ENCODE data around the gene ELP1. TPM values are rescaled to one million over a fixed set of nuclear protein-coding genes. Genes with fewer than 3 reads are reported as not detected.
"Not testable (repeated sequence)": the region's sequence is repeated elsewhere in the genome, so short reads cannot be mapped to it uniquely, and the experiment has no call there.

The ELP1 gene
- total and polyA plus RNA-seq, 4 donors, result 9.3 to 27.7 (median 16.4) TPM

DNA sequence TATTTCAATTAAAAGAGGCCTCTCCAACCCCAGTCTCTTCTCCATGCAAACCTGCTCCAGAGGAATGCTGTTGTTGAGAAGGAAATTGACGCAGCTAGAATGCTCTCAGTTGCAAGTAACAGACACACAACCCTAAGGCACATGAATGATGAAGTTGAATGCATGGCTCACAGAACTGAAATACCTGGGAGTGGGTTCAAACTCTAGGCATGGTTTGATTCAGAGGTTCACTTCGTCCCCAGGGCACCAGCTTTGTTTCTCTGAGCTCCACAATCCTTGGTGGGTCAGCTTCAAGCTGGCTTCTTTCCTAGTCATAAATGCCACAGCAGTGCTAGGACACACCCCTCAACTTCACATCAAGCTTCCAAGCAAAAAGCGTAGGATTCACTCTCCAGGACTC, 82.8 kb downstream of the ELP1 start:
- H3K9me3 ChIP-seq (ENCODE audit: control insufficient read depth in 4 of 4, low read length in 3 of 4), result no peaks in the 10 kb centered on the region
- no peaks in the 10 kb centered on the region for H3K36me3 ChIP-seq (ENCODE audit: control insufficient read depth in 4 of 4, insufficient read depth in 3 of 4, low read depth in 1 of 4, low read length in 3 of 4)
- H3K4me1 ChIP-seq (ENCODE audit: control insufficient read depth in 4 of 4, insufficient read depth in 4 of 4, low read length in 3 of 4), result peaks cover 0 to 5% (median 0%) of the 10 kb centered on the region in 4 donors
- TF ChIP-seq MAX (IDR thresholded peaks at IDR 0.05) (no peak), HNF4A (conservative IDR thresholded peaks at IDR 0.05) (no peak), RAD21 (IDR thresholded peaks at IDR 0.05) (no peak), JUND (IDR thresholded peaks at IDR 0.05) (no peak), EGR1 (IDR thresholded peaks at IDR 0.05; ENCODE audit: low read depth in 2 of 2) (no peak), RXRA (IDR thresholded peaks at IDR 0.05) (no peak), HNF4G (IDR thresholded peaks at IDR 0.05) (no peak), TAF1 (conservative IDR thresholded peaks at IDR 0.05) (no peak), FOXA1 (IDR thresholded peaks at IDR 0.05) (no peak), REST (IDR thresholded peaks at IDR 0.05) (no peak)
- TF ChIP-seq, protein P1, sequence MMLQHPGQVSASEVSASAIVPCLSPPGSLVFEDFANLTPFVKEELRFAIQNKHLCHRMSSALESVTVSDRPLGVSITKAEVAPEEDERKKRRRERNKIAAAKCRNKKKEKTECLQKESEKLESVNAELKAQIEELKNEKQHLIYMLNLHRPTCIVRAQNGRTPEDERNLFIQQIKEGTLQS (IDR thresholded peaks at IDR 0.05), result no peak
- no peak for DNase-seq (ENCODE audit: low spot score)
- H3K27ac ChIP-seq (ENCODE audit: low read depth in 1 of 2, low read length in 2 of 2), result no peak overlapping the region
- H3K4me3 ChIP-seq (ENCODE audit: low read depth in 1 of 3, low read length in 3 of 3), result no peak overlapping the region
- no peaks in the 10 kb centered on the region for H3K27me3 ChIP-seq (ENCODE audit: control insufficient read depth in 4 of 4, insufficient read depth in 4 of 4, low read length in 3 of 4)
- 90% methylated on average over 3 of the region's 3 CpGs for WGBS
- no peak overlapping the region for H3K9ac ChIP-seq (ENCODE audit: low read depth in 1 of 2, low read length in 2 of 2)

GRCh38 chr9:108850293-108850897, 83.5 kb downstream of the ELP1 start:
- Histone ChIP-seq H3K9me3 (ENCODE audit: control insufficient read depth in 4 of 4, low read length in 3 of 4) (no peaks in the 10 kb centered on the region), H3K27ac (ENCODE audit: low read depth in 1 of 2, low read length in 2 of 2) (no peak overlapping the region), H3K4me1 (ENCODE audit: control insufficient read depth in 4 of 4, insufficient read depth in 4 of 4, low read length in 3 of 4) (peaks cover 0 to 5% (median 0%) of the 10 kb centered on the region in 4 donors), H3K36me3 (ENCODE audit: control insufficient read depth in 4 of 4, insufficient read depth in 3 of 4, low read depth in 1 of 4, low read length in 3 of 4) (no peaks in the 10 kb centered on the region), H3K27me3 (ENCODE audit: control insufficient read depth in 4 of 4, insufficient read depth in 4 of 4, low read length in 3 of 4) (no peaks in the 10 kb centered on the region), H3K4me3 (ENCODE audit: low read depth in 1 of 3, low read length in 3 of 3) (no peak overlapping the region), H3K9ac (ENCODE audit: low read depth in 1 of 2, low read length in 2 of 2) (no peak overlapping the region)
- 88% methylated on average over 3 of the region's 3 CpGs for WGBS
- TF ChIP-seq RAD21 (IDR thresholded peaks at IDR 0.05) (peak; percentile 86 to 89), MAX (IDR thresholded peaks at IDR 0.05) (no peak)
- TF ChIP-seq, protein P2, sequence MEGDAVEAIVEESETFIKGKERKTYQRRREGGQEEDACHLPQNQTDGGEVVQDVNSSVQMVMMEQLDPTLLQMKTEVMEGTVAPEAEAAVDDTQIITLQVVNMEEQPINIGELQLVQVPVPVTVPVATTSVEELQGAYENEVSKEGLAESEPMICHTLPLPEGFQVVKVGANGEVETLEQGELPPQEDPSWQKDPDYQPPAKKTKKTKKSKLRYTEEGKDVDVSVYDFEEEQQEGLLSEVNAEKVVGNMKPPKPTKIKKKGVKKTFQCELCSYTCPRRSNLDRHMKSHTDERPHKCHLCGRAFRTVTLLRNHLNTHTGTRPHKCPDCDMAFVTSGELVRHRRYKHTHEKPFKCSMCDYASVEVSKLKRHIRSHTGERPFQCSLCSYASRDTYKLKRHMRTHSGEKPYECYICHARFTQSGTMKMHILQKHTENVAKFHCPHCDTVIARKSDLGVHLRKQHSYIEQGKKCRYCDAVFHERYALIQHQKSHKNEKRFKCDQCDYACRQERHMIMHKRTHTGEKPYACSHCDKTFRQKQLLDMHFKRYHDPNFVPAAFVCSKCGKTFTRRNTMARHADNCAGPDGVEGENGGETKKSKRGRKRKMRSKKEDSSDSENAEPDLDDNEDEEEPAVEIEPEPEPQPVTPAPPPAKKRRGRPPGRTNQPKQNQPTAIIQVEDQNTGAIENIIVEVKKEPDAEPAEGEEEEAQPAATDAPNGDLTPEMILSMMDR (IDR thresholded peaks at IDR 0.05; ENCODE audit: low read depth, low read length, missing input control), result peak; percentile 57
- no peak for DNase-seq (ENCODE audit: low spot score)

DNA sequence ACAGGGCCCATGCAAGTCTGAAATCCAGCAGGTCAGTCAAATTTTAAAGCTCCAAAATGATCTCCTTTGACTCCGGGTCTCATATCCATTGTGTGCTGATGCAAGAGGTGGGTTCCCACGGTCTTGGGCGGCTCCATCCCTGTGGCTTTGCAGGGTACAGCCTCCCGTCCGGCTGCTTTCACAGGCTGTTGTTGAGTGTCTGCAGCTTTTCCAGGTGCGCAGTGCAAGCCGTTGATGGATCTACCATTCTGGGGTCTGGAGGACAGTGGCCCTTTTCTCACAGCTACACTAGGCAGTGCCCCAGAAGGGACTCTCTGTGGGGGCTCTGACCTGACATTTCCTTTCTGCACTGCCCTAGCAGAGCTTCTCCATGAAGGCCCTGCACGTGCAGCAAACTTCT, 85.6 kb downstream of the ELP1 start:
- 94% methylated on average over 8 of the region's 8 CpGs for WGBS
- DNase-seq (ENCODE audit: low spot score); H3K36me3 ChIP-seq (ENCODE audit: control insufficient read depth in 4 of 4, insufficient read depth in 3 of 4, low read depth in 1 of 4, low read length in 3 of 4); H3K27ac ChIP-seq (ENCODE audit: low read depth in 1 of 2, low read length in 2 of 2); H3K4me3 ChIP-seq (ENCODE audit: low read depth in 1 of 3, low read length in 3 of 3); H3K4me1 ChIP-seq (ENCODE audit: control insufficient read depth in 4 of 4, insufficient read depth in 4 of 4, low read length in 3 of 4); H3K9me3 ChIP-seq (ENCODE audit: control insufficient read depth in 4 of 4, low read length in 3 of 4); H3K9ac ChIP-seq (ENCODE audit: low read depth in 1 of 2, low read length in 2 of 2); H3K27me3 ChIP-seq (ENCODE audit: control insufficient read depth in 4 of 4, insufficient read depth in 4 of 4, low read length in 3 of 4): not testable (repeated sequence)
